NCI-H2196 treated with DMSO at 0.1 percent for 48 hours (cell line): Measurements from ENCODE around the gene MEGF6.

Experiments
- DNase-seq: peaks from one replicate; lab custom pipeline; 2025; ENCODE audit not compliant: unreplicated experiment; lab: John Stamatoyannopoulos, UW

The MEGF6 gene

DNA sequence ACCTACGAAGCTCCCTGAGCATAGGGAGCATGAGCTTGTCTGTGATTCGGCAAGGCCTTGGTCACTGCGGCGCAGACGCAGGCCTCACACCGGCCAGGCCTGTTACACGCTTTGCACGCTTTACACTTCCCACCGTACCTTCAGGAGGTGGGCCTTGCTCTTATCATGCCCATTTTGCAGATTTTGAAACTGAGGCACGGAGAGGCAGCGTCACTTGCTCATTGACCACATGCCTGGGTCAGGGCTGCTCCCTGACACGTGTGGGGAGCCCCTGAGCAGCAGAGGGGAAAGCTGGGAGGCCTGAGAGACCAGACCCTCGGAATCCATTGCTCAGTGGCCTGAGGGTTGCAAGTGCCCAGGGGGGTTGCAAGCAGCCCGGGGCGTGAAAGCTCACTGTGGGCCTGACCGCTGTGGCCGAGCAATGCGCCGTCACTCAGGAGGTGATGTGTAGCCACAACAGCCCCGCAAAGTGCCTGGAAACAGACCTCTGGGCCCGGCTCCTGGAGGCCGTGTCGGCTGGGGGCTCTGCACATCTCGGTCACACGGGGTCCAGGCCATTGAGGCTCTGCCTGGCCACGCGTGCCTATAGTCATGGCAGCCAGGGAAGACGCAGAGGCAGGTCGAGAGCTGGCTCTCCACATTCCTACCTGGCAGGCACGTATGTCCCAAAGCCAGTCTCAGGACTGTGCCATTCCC, 149.9 kb downstream of the MEGF6 start:
- no peak for DNase-seq

DNA sequence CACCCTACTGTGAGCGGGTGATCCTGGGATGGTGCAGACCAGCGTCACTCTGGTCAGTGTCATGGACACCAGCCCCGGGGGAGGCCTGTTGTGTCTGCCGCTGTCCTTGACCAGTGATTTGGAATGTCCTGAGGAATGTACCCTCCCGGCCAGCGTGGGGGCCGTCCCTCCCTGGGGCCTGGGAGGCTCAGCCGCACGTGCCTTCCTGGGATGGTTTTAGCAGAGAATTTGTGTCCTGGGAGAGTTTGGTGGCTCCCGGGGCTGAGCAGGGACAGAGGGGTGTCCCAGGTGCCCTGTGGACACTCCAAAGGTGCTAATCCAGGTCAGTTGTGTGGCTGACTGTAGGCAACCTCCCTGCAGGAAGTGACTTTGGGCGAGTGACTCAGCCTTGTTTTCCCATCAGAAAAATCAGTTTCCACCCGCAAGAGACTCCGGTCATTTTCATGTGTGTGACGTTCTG, 150.6 kb downstream of the MEGF6 start:
- DNase-seq = no peak

DNA sequence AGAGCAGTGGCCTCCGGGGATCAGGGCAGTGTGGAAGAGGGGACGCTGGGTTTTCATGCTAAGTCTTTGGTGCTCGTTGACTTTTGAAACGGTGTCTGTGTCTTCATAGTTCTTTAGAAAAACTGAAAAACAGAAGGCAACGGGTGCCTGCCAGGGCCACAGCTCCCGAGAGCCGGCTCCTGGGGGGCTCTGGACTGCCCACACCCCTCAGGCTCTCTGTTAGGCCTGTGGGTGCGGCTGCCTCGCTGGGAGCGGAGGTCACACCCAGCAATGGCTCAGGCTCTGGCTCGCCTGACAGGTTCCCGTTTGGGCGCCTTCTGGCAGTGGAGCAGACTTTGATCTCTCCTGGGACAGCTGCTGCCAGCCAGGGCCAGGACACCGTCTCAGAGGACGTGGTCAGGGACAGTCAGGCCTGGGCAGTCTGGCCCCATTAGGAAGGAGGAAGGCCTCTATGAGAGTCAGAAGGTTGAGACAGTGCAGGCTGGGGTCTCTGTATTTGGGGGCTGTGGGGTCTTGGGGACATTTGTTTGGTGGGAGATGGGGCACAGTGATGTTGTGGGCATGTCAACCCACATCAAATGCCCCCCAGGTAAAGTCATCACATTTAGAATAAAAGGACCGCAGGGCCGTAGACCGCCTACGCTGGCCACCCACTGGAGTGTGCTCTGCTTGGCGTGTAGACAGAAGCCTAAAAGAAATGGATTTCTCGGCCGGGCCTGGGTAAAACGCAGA, 151.2 kb downstream of the MEGF6 start:
- no peak for DNase-seq

DNA sequence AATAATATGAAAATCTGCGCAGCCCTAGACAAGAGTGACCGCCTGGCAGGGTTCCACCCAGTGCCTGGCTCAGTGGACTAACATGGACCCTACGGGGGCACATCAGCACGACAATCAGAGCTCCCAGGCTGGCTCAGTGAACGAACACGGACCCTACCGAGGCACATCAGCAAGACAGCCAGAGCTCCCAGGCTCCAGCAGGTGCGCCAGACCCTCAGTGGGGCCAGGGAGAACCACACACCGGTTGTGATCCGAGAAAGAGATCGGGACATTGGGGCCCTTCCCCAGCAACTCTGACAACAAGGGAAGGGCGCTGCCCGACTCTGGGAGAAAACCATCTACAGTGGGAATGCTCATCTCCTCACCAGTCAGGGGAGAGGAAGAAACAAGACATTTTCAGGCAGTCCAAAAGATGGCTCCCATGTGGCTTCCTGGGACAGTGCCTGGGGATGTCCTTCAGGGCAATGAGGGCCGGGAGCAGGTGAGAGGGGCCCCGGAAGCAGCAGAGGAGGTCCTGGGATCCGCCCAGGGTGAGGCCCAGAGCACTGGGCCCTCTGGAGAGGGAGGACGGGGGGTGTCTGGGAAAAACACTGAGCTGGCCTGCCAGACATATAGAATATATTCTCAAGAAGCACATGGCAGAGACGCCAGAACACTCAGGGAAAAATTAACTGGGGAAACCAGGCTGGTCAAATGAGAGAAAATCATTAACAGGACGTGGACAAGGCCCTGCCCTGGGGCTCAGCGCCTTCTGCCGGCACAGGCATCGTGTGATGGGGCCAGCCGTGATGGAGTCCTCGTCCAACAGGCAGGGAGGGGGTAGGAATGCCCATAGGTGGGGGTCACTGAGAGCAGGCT, 152.0 kb downstream of the MEGF6 start:
- DNase-seq = no peak

DNA sequence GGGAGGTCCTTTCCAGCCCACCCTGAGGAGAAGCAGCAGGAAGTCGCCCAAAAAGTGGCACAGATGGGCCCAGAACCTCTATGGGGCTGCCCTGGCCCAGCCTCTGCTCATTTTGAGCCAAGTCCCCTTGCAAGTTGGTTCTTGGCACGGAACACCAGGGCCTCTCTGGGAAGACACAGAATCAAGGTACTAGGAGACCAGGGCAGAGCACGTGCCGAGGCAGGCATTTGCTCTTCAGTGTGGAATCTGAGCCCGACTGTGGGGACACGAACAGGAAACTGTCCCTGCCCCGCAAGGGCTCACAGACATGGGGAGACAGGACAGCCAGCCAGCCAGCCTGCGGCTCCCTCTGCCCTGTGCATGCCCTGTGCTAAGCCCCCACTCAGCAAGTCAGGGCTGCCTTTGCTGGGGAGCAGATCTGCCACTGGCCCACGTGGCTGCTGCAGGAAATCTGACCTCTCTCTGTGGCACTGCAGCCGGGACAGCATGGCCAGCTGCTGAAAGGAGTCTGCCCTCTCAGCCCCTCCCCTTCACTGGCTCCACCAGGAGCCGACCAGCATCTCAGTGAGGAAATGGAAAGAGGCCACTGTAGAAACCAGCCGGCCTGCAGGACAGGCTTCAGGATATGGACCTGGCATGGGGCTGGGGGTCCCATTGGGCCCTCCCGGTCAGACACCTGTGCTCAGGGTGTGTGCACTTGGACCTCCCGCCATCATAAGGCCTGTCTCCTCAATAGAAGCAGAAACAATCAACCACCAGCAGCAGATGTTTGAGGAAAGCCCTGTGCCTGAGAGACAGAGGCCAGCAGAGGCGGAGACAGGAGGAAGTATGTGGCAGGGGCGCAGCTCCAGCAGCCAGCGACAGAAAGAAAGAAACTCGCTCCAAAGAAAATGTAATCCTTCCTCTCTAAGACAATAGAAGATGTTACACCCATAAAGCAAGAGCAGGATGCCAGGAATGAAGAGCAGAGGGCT, 153.1 kb downstream of the MEGF6 start:
- DNase-seq = peak; percentile 35

DNA sequence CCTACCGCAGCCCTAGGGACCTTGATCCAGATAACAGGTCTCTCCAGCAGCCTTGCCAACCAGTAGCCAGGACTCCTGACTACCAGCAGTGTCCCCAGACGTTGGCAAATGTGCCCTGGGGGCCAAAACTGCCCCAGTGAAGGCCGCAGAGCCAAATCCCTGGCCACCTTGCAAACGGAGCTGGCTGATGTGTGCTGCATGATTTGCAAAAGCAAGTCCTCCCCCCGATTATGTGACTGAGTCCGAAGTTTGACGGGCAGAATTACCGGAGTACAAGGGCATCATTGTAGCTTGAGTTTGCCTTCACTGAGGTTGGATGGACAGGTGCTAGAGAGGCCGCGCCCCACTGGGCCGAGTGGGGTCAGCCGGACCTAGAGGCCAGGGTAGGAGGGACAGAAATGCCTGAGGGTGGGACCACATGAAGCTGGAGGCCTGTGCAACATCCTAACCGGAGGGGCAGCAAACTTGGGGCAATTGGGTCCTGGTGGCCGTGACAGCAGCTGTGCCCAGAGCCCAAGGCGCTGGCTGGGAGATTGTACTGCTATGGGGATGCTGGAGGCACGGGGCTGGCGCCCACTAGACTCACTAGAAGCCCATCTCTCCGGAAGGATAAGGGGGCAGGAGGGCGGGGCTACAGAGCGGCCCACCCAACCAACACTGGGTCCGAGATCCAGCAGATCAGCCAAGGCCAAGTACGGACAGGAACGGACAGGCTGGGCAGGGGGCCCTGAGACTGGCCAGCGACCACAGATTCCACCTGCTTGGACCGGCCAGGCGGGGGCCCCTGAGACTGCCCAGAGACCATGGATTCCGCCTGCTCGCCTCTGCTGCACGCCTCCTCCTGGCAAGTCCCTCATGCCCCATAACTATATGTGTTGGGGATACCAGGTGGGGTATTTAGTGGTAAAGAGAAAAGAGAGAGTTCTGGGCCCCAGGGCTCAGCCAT, 154.1 kb downstream of the MEGF6 start:
- DNase-seq = no peak

DNA sequence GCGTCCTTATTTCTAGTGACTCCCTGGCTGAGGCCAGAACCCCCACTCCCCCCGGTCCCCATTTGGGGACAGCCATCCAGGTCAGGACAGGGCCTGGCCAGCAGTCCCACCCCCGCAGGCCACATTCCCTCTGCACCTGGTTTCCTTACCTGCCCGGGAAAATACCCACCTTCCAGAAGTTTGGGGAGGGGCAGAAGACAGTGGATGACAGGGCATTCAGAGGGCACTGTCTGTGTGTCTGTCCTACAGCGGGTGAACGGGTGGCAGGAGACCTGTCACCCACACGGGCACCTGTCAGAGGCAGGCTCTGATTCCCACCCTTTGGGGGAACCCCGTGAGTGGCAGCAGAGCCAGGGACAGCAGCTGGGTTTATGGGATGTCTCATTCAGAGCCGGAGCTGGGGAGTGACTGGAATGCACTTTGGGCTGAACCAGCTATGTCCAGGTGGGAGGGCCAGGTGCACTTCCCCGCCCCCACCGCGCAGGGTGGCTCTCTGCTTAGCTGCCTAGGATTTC, 154.8 kb downstream of the MEGF6 start:
- DNase-seq = no peak

DNA sequence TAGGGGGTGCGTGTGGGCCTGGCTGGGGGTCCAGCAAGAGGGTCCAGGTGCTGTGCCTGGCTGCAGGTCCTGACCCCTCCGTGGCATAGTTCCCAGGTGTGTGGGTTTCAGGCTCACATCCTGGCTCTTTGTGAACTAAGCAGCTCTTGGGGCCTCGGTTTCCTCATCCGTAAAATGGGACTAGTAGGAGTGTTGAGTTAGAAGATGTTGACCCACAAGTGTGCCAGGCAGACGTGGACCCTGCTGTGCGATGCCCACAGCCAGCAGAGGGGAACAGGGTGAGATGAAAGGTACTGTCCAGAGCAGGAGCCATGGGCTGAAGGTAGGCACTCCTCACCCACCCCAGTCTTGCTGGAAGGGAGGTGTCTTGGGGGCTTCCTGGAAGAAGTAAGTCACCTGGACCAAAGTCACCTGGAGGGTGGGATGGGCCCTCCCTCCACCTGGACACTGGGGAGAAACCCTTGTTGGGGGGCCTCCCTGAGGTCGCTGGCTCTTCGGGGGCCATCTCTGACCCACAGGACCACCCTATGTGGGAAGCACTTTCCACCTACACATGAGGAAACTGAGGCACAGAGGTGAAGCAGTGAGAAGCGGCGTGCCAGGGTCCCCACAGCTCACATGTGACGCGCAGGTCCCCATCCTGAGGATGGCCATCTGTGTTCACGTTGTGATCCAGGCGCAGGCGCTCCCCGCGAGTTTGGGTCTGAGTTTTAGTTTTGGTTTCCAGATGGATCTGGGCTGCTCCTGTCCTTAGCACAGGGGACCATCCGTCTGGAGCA, 155.4 kb downstream of the MEGF6 start:
- DNase-seq = no peak

DNA sequence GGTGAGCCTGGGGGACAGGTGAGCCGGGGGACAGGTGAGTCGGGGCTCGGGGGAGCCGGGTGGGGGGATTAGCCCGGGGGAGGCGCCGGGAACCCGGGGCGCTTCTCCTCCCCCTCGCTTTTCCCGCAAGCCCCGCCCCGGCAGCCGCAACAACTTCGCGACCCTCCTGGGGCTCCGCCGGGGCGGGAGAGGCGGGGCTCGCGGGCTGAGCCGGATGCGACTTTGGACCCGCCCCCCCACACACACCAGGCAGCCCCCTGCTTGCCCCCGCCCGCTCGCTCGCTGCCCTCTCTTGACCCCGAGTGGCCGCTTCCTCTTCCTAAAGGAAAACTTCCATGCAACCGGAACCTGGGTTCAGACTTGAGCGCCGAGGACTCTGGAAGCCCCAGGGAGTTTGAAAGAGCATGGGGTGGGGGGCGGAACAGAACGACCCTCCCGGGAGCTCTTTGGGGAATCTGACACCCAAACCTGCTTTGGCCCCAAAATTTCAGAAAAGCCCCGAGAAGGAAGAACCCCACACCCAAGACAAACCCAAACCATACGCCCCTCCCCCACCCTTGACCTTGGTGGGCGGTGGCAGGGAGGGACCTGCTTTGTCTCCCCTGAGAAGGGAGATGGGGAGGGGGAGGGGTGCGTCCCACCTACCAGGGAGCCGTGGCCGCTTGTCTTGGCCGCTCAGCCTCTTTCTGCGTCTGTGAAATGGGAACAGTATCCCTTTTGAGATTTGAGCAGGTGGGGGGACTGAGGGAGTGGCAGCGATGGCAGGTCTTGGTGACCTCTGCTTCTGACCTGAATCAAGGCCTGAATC, 156.3 kb downstream of the MEGF6 start:
- peak; percentile 22 for DNase-seq

DNA sequence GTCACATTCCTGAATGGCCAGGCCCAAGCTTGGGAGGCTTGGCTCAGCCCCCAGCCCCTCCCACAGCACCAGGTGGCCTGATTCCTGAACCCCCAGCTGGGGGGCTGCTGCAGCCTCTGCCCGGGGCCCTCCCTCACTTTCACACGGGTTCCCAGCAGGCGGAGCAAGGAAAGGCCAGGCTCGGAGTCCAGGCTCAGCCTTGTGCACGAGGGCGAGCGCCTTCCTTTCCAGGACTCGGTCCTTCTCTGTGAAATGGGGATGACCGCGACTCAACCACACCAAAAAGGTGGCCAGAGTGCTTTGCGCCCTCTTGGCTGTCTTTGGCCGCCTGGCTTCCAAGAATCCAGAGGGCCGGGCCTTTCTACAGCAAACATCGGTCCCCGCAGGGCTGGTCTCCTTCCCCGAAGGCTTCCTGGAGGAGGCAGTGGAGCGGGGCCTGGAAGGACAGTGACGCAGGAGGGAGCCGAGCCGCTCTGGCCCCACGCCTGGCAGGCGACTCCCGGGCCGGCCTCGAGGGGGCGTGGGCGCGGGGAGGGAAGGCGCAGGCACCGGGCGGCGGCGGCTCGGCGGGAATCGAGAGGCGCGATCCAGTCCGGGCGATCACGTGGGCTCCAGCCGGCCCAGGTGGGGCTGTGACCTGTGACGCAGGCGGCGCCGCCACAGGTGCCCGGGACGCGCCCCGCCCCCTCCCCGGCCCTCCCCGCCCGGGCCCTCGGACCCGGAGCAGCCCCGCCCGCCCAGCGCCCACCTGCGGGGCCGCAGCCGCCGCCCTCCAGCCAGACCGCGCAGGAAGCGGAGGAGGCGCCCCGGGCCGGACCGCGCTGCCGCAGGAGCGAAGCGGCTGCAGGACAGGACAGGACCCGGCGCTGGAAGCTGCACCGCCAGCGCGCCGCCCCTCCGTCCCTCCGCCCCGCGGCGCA, 157.2 kb downstream of the MEGF6 start, which contains the start of gene ARHGEF16:
ARHGEF16 (plus strand) TSS at position 775 of the 920 bp plus-strand sequence. CDS start 8,420 bp downstream, outside the sequence.
- peak; percentile 78 for DNase-seq

DNA sequence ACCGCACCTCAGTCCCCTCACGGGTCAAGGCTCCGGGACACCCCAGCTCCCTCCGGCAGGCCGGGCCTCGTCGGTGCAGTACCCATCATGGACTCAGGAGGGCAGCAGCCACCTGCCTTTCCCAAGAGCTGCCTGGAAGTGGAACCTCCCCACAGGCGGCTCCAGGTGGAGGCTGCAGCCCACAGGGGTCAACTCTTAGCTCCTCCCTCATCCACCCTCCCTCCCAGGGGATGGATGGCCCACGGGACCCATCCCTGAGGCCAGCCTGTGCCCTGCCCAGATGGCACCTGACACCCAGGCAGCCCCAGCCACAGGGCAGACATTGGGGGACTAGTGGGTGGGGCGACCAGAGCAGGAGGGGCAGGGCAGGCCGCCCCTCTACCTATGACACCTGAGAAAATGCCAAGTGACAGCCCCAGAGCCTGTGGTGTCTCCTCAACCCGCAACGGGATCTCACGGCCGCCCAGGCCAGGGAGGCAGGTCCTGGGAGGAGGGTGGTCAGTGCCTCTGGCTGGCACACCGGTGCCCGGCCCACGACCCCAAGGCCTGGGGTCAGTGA, 158.0 kb downstream of the MEGF6 start:
- DNase-seq = peak; percentile 64

DNA sequence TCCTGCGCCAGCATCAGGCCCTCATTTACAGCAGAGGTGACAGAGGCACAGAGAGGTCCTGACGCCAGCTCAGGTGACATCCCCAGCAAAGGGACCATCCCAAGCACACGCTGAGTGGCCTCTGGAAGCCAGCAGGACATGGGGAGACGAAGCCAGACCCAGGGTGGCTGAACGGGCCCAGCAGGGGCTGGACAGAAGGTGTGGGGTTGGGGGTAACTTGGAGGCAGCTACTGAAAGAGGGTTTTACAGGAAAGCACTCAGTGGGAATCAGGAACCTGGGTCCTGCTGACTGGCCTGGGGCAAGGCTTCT, 158.5 kb downstream of the MEGF6 start:
- DNase-seq = no peak

DNA sequence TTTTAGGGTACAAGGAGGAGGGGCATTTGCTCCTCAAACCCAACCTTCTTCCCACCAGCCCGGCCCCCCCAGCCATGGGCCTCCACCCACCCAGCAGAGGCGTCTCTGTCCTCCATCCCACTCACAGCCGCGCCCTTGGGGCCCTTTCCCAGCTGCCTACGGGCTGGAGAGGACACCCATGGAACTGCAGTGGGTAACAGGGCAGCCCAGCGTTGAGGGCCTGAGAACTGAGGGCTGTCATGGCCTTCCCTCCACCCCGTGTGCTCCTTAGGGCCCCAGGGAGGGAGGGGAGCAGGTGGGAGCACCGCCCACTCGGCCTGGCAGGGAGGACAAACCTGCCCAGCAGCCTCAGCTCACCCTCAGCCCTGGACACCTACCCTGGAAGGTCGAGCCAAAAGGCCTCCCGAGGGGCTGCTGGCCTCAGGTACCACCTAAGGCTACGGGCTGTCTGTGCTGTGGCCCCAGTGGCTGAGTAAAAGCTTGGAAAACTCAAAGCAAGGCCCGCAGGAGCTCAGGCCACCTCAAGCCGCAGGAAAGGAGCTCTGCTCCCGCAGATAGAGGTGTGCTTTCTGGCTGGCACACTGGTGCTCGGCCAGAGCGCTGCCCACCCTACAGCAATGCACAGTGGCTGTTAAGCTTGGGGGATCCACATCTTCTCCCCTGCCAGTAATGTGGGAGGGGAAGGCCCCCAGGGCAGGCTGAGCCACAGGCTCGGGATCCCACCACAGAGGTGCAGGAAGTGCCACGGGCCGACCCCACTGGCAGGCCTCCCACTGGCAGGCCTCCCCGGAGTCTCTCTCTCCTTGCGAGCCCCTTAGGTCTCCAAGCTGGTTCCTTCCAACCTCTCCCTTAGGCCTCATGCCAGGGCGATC, 159.1 kb downstream of the MEGF6 start:
- no peak for DNase-seq

DNA sequence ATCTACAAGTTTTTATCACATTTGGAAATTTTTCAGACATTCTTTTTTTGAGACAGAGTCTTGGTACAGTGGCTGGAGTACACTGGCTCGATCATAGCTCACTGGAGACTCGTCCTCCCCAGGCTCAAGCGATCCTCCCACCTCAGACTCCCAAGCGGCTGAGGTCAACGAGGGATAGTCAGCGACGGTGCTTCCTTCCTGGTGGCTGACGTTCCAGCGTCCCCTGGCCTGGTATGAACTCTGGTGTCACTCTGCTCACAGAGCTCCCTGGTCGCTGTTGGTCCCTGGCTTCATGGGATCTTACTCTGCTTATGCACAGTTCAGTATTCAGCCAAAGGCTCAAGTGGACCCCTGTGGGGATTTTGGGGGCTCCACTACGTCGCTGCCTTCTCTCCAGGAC, 160.3 kb downstream of the MEGF6 start:
- DNase-seq = no peak

DNA sequence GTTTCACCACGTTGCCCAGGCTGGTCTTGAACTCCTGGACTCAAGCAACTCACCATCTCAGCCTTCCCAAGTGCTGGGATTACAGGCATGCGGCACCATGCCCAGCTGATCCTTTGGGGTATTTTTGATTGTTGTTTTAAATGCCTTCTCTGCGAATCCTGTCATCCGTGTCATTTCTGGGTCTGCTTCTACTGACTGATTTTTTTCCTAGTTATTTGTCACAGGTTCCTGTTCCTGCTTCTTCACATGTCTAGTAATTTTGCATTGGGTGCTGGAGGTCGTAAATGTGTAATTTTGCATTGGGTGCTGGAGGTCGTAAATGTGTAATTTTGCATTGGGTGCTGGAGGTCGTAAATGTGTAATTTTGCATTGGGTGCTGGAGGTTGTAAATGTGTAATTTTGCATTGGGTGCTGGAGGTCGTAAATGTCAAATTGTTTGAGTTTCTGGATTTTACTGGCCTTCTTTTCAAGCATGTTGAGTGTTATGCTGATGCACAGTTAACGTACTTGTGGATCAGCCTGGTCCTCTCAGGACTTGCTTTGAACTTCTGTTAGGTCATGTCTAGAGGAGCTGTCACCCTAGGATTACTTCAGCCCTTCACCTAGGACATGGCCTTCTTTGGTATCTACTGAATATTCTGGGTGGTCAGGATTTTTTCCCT, 161.0 kb downstream of the MEGF6 start:
- DNase-seq = no peak
